Measurements from ENCODE around the gene PRRX1.

PRRX1 gene

GRCh38 chr1:170672316-170672715 is 8.4 kb downstream of the PRRX1 start:
- H3K27me3 Mint-ChIP-seq: peaks cover 53% of the 10 kb centered on the region
- H3K4me1 Mint-ChIP-seq: peaks cover 8% of the 10 kb centered on the region
- H3K4me3 Mint-ChIP-seq: no peak overlapping the region
- H3K27ac Mint-ChIP-seq: no peak overlapping the region
- no peaks in the 10 kb centered on the region for H3K36me3 Mint-ChIP-seq
- no peaks in the 10 kb centered on the region for H3K9me3 Mint-ChIP-seq

- Mint-ChIP-seq H3K27me3 (peaks cover 44% of the 10 kb centered on the region), H3K36me3 (no peaks in the 10 kb centered on the region), H3K27ac (no peak overlapping the region), H3K4me1 (no peaks in the 10 kb centered on the region), H3K4me3 (no peak overlapping the region), H3K9me3 (no peaks in the 10 kb centered on the region)
These were observed 10.3 kb downstream of the PRRX1 start for GRCh38 chr1:170674239-170674638.

- H3K27ac Mint-ChIP-seq: no peak overlapping the region
These were observed 11.1 kb downstream of the PRRX1 start for GRCh38 chr1:170674986-170675385.

GRCh38 chr1:170675865-170676264 is 11.9 kb downstream of the PRRX1 start:
- Mint-ChIP-seq H3K4me1 (no peaks in the 10 kb centered on the region), H3K27ac (no peak overlapping the region), H3K9me3 (no peaks in the 10 kb centered on the region), H3K36me3 (no peaks in the 10 kb centered on the region), H3K27me3 (peaks cover 33% of the 10 kb centered on the region), H3K4me3 (no peak overlapping the region)

More at GRCh38 chr1:170674986-170675385, 11.1 kb downstream of the PRRX1 start:
- H3K4me1 Mint-ChIP-seq: no peaks in the 10 kb centered on the region
- no peaks in the 10 kb centered on the region for H3K9me3 Mint-ChIP-seq
- peaks cover 39% of the 10 kb centered on the region for H3K27me3 Mint-ChIP-seq
- no peak overlapping the region for H3K4me3 Mint-ChIP-seq
- H3K36me3 Mint-ChIP-seq: no peaks in the 10 kb centered on the region

- Mint-ChIP-seq H3K36me3 (no peaks in the 10 kb centered on the region), H3K27ac (no peak overlapping the region), H3K4me1 (no peaks in the 10 kb centered on the region), H3K4me3 (no peak overlapping the region), H3K27me3 (peaks cover 25% of the 10 kb centered on the region), H3K9me3 (no peaks in the 10 kb centered on the region)
These were observed 12.7 kb downstream of the PRRX1 start for GRCh38 chr1:170676628-170677027.

- H3K27me3 Mint-ChIP-seq: peaks cover 25% of the 10 kb centered on the region
These were observed 14.2 kb downstream of the PRRX1 start for GRCh38 chr1:170678027-170678600.

GRCh38 chr1:170680428-170680827 is 16.5 kb downstream of the PRRX1 start:
- Mint-ChIP-seq H3K27me3 (peaks cover 21% of the 10 kb centered on the region), H3K9me3 (no peaks in the 10 kb centered on the region), H3K36me3 (no peaks in the 10 kb centered on the region), H3K4me3 (no peak overlapping the region), H3K4me1 (no peaks in the 10 kb centered on the region), H3K27ac (no peak overlapping the region)

More at GRCh38 chr1:170678027-170678600, 14.2 kb downstream of the PRRX1 start:
- no peaks in the 10 kb centered on the region for H3K9me3 Mint-ChIP-seq
- H3K27ac Mint-ChIP-seq: no peak overlapping the region
- H3K4me3 Mint-ChIP-seq: no peak overlapping the region
- no peaks in the 10 kb centered on the region for H3K4me1 Mint-ChIP-seq
- H3K36me3 Mint-ChIP-seq: no peaks in the 10 kb centered on the region

- Mint-ChIP-seq H3K27me3 (peaks cover 22% of the 10 kb centered on the region), H3K4me1 (no peaks in the 10 kb centered on the region), H3K36me3 (no peaks in the 10 kb centered on the region), H3K9me3 (no peaks in the 10 kb centered on the region), H3K4me3 (no peak overlapping the region), H3K27ac (no peak overlapping the region)
These were observed 18.2 kb downstream of the PRRX1 start for GRCh38 chr1:170682169-170682568.

GRCh38 chr1:170682809-170683208 is 18.9 kb downstream of the PRRX1 start:
- no peak overlapping the region for H3K27ac Mint-ChIP-seq
- H3K27me3 Mint-ChIP-seq: peaks cover 27% of the 10 kb centered on the region
- no peaks in the 10 kb centered on the region for H3K36me3 Mint-ChIP-seq
- H3K9me3 Mint-ChIP-seq: no peaks in the 10 kb centered on the region
- H3K4me1 Mint-ChIP-seq: no peaks in the 10 kb centered on the region
- H3K4me3 Mint-ChIP-seq: no peak overlapping the region

- Mint-ChIP-seq H3K4me3 (no peak overlapping the region), H3K9me3 (no peaks in the 10 kb centered on the region), H3K4me1 (no peaks in the 10 kb centered on the region), H3K27me3 (peaks cover 25% of the 10 kb centered on the region), H3K27ac (no peak overlapping the region), H3K36me3 (no peaks in the 10 kb centered on the region)
These were observed 21.2 kb downstream of the PRRX1 start for GRCh38 chr1:170685166-170685565.

- H3K9me3 Mint-ChIP-seq: no peaks in the 10 kb centered on the region
- no peak overlapping the region for H3K27ac Mint-ChIP-seq
- H3K4me3 Mint-ChIP-seq: no peak overlapping the region
- no peaks in the 10 kb centered on the region for H3K4me1 Mint-ChIP-seq
- H3K36me3 Mint-ChIP-seq: no peaks in the 10 kb centered on the region
- H3K27me3 Mint-ChIP-seq: peaks cover 25% of the 10 kb centered on the region
These were observed 22.4 kb downstream of the PRRX1 start for GRCh38 chr1:170686291-170686690.

- Mint-ChIP-seq H3K27me3 (peaks cover 24% of the 10 kb centered on the region), H3K4me1 (no peaks in the 10 kb centered on the region), H3K4me3 (no peak overlapping the region), H3K36me3 (no peaks in the 10 kb centered on the region), H3K9me3 (no peaks in the 10 kb centered on the region), H3K27ac (no peak overlapping the region)
These were observed 23.7 kb downstream of the PRRX1 start for GRCh38 chr1:170687621-170688020.

GRCh38 chr1:170691258-170691657 is 27.3 kb downstream of the PRRX1 start:
- Mint-ChIP-seq H3K36me3 (no peaks in the 10 kb centered on the region), H3K27me3 (peaks cover 23% of the 10 kb centered on the region)

GRCh38 chr1:170692866-170693575 is 29.1 kb downstream of the PRRX1 start:
- Mint-ChIP-seq H3K4me1 (no peaks in the 10 kb centered on the region), H3K27ac (no peak overlapping the region), H3K9me3 (no peaks in the 10 kb centered on the region), H3K36me3 (no peaks in the 10 kb centered on the region), H3K4me3 (no peak overlapping the region), H3K27me3 (peaks cover 15% of the 10 kb centered on the region)

More at GRCh38 chr1:170691258-170691657, 27.3 kb downstream of the PRRX1 start:
- H3K27ac Mint-ChIP-seq: no peak overlapping the region
- H3K9me3 Mint-ChIP-seq: no peaks in the 10 kb centered on the region
- no peaks in the 10 kb centered on the region for H3K4me1 Mint-ChIP-seq
- H3K4me3 Mint-ChIP-seq: no peak overlapping the region

- H3K27ac Mint-ChIP-seq: no peak overlapping the region
- no peaks in the 10 kb centered on the region for H3K36me3 Mint-ChIP-seq
- no peaks in the 10 kb centered on the region for H3K9me3 Mint-ChIP-seq
- H3K4me3 Mint-ChIP-seq: no peak overlapping the region
- peaks cover 12% of the 10 kb centered on the region for H3K27me3 Mint-ChIP-seq
- no peaks in the 10 kb centered on the region for H3K4me1 Mint-ChIP-seq
These were observed 30.4 kb downstream of the PRRX1 start for GRCh38 chr1:170694172-170694926.

- no peaks in the 10 kb centered on the region for H3K4me1 Mint-ChIP-seq
- H3K27me3 Mint-ChIP-seq: peaks cover 14% of the 10 kb centered on the region
- H3K4me3 Mint-ChIP-seq: no peak overlapping the region
- H3K36me3 Mint-ChIP-seq: no peaks in the 10 kb centered on the region
- H3K27ac Mint-ChIP-seq: no peak overlapping the region
- H3K9me3 Mint-ChIP-seq: no peaks in the 10 kb centered on the region
These were observed 32.1 kb downstream of the PRRX1 start for GRCh38 chr1:170695955-170696590.

Measured in activated naive CD4-positive, alpha-beta T cell treated with anti-CD3 and anti-CD28 coated beads, Interleukin-2, amount 50 U/mL, for 24 hours (primary cell).